GM12801 (cell line): Measurements from ENCODE around the gene TARM1.

Experiments used
- TF ChIP-seq, protein P1 (sequence below): IDR thresholded peaks from one replicate; pipeline ENCODE4 v1.5.1; 2011; ENCODE audit warnings: control low read depth; ENCODE audit not compliant: insufficient read length; ENCODE audit errors: extremely low read depth

Gene TARM1

DNA sequence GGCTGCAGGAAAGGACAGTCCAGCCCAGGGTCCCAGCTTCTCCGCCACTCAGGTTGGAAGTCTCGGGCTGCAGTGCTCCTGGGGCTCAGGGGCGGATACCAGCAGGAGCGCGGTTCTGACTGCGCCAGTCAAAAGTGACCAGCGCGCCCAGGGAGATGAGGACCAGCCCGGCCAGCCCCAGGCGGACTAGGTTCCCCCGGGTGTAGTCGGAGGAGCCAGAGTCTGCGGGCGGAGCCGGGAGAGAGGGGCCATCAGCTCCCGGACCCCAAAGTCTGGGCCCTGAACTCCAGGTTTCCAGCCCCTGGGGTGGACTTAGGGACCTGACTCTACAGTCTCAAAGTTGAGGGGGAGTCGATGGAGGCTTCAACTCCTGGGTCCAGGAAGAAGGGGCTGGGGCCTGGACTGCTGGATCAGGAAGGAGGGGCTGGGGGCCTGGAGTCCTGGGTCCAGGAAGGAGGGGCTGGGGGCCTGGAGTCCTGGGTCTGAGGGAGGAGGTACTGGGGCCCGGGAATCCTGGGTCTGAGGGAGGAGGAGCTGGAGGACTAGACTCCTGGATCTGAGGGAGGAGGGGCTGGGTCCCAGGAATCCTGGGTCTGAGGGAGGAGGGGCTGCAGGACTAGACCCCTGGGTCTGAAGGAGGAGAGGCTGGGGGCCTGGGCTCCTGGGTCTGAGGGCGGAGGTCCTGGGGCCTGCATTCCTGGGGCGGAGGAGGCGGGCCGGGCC, 14.1 kb upstream of the TARM1 start:
- TF ChIP-seq, protein P1, sequence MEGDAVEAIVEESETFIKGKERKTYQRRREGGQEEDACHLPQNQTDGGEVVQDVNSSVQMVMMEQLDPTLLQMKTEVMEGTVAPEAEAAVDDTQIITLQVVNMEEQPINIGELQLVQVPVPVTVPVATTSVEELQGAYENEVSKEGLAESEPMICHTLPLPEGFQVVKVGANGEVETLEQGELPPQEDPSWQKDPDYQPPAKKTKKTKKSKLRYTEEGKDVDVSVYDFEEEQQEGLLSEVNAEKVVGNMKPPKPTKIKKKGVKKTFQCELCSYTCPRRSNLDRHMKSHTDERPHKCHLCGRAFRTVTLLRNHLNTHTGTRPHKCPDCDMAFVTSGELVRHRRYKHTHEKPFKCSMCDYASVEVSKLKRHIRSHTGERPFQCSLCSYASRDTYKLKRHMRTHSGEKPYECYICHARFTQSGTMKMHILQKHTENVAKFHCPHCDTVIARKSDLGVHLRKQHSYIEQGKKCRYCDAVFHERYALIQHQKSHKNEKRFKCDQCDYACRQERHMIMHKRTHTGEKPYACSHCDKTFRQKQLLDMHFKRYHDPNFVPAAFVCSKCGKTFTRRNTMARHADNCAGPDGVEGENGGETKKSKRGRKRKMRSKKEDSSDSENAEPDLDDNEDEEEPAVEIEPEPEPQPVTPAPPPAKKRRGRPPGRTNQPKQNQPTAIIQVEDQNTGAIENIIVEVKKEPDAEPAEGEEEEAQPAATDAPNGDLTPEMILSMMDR = no peak

DNA sequence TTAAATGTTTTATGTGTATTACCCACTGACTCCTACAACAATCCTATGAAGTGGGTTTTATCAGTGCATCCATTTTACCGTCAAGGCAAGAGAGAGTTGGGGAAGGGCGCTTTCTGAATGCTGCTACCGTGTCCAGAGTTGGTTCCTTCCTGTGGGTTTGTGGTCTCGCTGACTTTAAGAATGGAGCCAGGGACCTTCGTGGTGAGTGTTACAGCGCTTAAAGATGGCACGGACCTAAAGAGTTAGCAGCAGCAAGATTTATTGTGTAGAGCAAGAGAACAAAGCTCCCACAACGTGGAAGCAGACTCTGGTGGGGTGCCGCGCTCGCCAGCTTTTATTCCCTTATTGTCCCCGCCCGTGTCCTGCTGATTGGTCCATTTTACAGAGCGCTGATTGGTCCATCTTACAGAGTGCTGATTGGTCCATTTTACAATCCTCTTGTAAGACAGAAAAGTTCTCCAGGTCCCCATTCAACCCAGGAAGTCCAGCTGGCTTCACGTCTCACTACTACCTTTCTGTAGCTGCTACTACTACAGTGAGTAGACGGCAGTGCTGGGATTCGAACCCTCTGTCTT, 13.3 kb upstream of the TARM1 start:
- TF ChIP-seq, protein P1 = no peak

DNA sequence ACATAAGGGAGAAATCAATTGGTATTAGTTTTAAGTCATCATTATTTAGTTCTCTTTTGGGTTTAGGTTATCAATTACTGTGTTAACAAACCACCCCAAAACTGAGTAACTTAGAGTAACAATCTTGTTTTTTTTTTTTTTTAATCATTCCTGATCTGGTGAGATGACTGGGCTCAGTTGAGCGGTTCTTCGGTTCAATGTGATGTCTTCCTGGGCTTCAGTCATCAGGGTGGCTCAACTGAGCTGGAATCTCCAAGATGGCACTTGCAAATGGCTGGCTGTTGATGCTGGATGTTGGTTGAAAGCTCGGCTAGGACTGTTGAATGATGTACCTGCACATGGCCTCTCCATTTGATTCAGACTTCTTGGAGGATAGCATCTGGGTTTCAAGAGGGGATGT, 3.2 kb upstream of the TARM1 start:
- TF ChIP-seq, protein P1 = no peak

DNA sequence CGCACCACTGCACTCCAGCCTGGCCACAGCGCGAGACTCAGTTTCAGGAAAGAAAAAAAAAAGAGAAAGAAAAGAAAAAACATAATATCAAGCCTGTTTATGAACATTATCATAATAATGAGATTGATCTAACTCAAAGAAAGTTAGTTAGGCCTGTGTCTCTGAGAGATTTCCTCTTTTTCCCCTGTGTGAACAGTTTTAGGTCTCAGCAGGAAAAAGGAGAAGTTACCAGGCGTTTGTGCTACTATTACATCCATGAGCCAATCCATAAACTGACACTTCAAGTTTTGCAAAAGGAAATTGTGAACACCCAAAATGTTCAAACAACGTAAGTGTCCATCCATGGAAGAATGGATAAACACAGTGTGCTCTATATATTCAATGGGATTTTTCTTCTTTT, 3.8 kb downstream of the TARM1 start:
- TF ChIP-seq, protein P1 = no peak

DNA sequence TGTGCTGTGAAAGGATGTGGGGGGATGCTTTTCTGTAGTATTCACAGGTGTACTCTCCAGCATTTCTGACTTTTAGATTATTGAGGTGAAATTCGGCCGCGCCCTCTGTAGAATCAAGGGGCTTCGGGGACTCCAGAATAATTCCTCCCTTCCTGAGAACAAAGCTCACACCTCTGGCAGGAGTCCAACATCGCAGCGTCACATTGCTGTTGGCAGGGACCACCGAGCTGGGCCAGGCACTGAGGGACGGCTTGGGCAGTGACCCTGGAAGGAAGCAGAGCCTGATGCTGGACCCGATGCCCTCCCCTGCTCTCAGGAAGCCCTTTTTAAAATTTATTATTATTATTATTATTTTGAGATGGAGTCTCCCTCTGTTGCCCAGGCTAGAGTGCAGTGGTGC, 6.3 kb downstream of the TARM1 start:
- TF ChIP-seq, protein P1 = no peak

DNA sequence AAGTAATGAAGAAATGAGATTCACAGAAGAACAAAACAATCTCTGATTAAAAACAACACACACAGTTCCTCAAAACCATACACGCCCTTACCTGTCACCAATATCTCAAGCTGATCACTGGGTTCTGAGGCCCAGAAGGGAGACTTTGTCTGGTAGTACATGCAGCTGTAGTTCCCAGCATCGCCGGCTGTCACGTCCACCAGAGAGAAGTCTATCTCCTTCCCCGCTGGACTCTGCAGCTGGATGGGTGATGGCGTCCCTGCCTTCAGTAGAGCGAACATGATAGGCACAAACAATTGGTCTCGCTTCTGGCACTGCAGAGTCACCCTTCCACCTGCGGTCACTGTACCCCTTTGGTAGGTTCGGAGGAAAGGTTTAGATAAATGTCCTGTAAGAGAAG, 7.3 kb downstream of the TARM1 start:
- TF ChIP-seq, protein P1 = no peak

DNA sequence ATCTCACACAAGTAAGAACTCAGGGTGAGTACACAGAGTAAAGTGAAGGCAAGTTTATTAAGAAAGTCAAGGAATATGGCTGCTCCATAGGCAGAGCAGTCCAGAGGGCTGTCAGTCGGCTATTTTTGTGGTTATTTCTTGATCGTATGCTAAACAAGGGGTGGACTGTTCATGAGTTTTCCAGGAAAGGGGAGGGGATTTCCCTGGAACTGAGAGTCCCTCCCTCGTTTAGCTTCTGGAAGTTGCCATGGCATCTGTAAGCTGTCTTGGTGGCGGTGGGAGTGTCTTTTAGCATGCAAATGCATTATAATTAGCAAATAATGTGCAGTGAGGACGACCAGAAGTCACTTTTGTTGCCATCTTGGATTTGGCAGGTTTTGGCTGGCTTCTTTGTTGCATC, 11.7 kb downstream of the TARM1 start:
- TF ChIP-seq, protein P1 = no peak
